ENCODE data around the gene DENND1A. TPM values are rescaled to one million over a fixed set of nuclear protein-coding genes. Genes with fewer than 3 reads are reported as not detected.
"Not testable (repeated sequence)": the region's sequence is repeated elsewhere in the genome, so short reads cannot be mapped to it uniquely, and the experiment has no call there.

DENND1A gene
- total and polyA plus RNA-seq, 4 donors, result 13.4 to 30.5 (median 28.3) TPM

DNA sequence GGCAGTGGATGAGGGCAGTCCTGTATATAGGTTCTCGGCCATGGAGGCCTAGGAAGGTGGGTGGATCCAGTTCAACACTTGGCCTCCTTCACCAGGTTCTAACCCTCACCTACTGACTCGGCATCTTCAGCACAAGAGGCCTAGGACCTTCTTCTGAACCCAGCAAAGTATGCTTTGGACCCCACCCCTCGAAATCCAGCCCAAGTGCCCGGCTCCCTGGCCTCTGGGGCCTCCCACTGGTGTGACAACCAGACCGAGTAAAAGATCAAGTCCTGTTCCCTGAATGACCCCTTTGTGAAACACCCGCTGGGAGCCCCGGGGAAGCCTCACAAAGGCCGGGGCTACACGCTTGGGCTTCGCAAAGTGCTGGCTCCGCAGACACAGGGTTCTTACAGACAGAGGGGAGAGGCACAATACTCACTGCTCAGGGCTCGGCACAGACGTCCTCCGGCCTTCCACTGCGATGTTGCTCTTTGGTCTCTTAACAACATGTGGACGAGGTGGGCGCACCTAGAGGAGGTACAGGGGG is 526.9 kb downstream of the DENND1A start:
- Histone ChIP-seq H3K27me3 (ENCODE audit: control insufficient read depth, insufficient read depth, low read length) (no peaks in the 10 kb centered on the region), H3K36me3 (ENCODE audit: control insufficient read depth, insufficient read depth, low read length) (peaks cover 13% of the 10 kb centered on the region), H3K4me1 (ENCODE audit: control insufficient read depth, insufficient read depth, low read length) (peaks cover 34% of the 10 kb centered on the region), H3K4me3 (ENCODE audit: low read depth, low read length) (no peak overlapping the region), H3K9me3 (ENCODE audit: control insufficient read depth, insufficient read depth, low read length) (no peaks in the 10 kb centered on the region), H3K27ac (ENCODE audit: low read depth, low read length) (no peak overlapping the region)
- WGBS (ENCODE audit: insufficient coverage), result 53% methylated on average over 16 of the region's 17 CpGs
- peak in 1 of 6 donors; percentile 46 for DNase-seq (ENCODE audit: low read depth in 4 of 6, low spot score in 6 of 6)

DNA sequence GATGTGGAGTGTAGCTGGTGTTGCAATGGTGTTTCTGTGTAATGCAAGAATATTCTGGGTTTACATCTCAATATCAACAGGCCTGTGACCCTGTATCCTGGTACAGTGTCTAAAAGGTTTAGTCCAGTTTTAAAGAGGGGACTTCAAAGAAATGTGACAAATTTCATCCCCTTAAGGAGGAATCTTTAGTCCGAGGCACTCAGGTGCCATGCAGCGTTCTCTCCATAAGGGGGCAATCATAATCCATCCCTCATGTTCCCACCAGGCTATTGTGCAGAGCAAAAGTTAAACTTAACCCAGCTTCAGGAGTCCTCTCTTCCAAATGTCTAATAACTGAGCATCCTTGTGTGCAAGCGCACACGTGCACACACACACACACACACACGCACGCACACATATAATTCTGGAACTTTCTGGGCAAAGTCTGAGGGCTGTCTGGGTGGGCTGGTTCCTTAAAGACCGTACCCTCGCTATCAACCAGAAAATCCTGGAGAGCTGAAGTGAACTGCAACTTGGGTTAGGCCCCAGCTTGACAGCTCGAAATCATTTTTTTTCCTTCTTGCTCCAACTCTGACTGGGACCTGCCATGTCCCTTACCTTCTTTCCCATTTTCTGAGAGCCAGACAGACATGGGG is 527.9 kb downstream of the DENND1A start:
- WGBS (ENCODE audit: insufficient coverage), result 41% methylated on average over 9 of the region's 9 CpGs
- H3K27ac ChIP-seq (ENCODE audit: low read depth, low read length), result no peak overlapping the region

DNA sequence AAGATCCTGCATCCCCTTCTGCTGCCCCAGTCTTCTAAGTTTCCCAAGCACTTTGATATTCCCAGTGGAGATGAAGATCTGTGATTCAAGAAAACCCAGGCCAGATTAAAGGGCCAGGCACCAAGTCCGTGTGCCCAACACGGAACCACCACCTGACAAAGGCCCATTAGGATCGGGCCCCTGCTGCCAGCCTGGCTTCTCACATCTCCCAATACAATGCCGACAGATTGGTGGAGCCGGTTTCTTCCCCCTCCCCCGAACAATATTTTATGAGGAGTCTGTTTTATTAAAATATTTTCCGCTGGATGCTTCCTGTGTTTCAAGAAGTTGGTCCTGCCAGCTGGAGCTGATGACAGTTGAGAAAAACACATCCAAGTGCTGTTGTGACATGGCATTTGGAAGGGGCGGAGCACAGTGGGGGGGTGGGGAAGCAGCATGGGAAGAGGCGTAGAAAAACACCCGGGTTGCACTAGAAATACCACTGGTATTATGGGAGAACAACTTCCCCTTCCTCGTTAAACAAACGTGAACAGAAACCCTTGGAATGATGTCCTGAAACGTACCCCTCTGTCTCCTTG is 528.9 kb downstream of the DENND1A start:
- Histone ChIP-seq H3K36me3 (ENCODE audit: control insufficient read depth, insufficient read depth, low read length) (peaks cover 13% of the 10 kb centered on the region), H3K9me3 (ENCODE audit: control insufficient read depth, insufficient read depth, low read length) (no peaks in the 10 kb centered on the region), H3K4me1 (ENCODE audit: control insufficient read depth, insufficient read depth, low read length) (peaks cover 20% of the 10 kb centered on the region), H3K27me3 (ENCODE audit: control insufficient read depth, insufficient read depth, low read length) (no peaks in the 10 kb centered on the region), H3K27ac (ENCODE audit: low read depth, low read length) (no peak overlapping the region), H3K4me3 (ENCODE audit: low read depth, low read length) (no peak overlapping the region)
- DNase-seq (ENCODE audit: low read depth in 4 of 6, low spot score in 6 of 6), result peak in 1 of 6 donors; percentile 77
- 67% methylated on average over 7 of the region's 13 CpGs for WGBS (ENCODE audit: insufficient coverage)

More for the DNA sequence above, 527.9 kb downstream of the DENND1A start:
- Histone ChIP-seq H3K4me1 (ENCODE audit: control insufficient read depth, insufficient read depth, low read length) (peaks cover 23% of the 10 kb centered on the region), H3K4me3 (ENCODE audit: low read depth, low read length) (no peak overlapping the region), H3K27me3 (ENCODE audit: control insufficient read depth, insufficient read depth, low read length) (no peaks in the 10 kb centered on the region), H3K9me3 (ENCODE audit: control insufficient read depth, insufficient read depth, low read length) (no peaks in the 10 kb centered on the region), H3K36me3 (ENCODE audit: control insufficient read depth, insufficient read depth, low read length) (peaks cover 13% of the 10 kb centered on the region)
- peak in 3 of 6 donors; percentile 69 to 90 (median 89) for DNase-seq (ENCODE audit: low read depth in 4 of 6, low spot score in 6 of 6)

DNA sequence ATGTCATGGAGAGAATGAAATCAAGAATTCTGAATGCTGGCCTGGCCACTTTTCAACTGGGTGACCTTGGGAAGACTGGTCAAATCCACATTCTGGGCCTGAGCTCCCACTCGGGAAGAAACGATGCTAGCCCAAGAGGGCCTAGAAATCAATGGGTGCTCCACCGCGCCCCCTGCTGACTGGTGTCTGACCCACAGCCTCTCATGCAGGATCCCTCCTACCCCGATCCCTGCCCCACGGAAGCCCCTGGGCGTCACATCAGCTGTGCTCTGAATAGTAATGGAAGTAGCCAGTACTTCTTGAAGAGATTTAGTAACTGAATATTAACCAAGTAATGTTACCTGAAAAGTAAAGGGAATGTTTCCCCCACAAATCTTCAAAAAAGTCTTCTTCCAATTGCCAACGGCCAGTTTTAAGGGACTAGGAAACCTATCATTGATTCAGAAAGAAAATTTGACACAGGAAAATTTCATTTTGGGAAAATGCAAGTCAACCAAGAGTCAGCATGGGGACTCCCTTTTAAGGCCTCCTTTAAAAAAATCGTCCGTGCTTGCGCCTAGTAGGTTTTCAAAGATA is 530.0 kb downstream of the DENND1A start:
- no peak overlapping the region for H3K4me3 ChIP-seq (ENCODE audit: low read depth, low read length)
- peaks cover 31% of the 10 kb centered on the region for H3K4me1 ChIP-seq (ENCODE audit: control insufficient read depth, insufficient read depth, low read length)
- peaks cover 13% of the 10 kb centered on the region for H3K36me3 ChIP-seq (ENCODE audit: control insufficient read depth, insufficient read depth, low read length)
- DNase-seq (ENCODE audit: low read depth in 4 of 6, low spot score in 6 of 6), result no peak
- WGBS (ENCODE audit: insufficient coverage), result 96% methylated on average over 3 of the region's 11 CpGs
- no peaks in the 10 kb centered on the region for H3K27me3 ChIP-seq (ENCODE audit: control insufficient read depth, insufficient read depth, low read length)
- H3K27ac ChIP-seq (ENCODE audit: low read depth, low read length), result no peak overlapping the region
- no peaks in the 10 kb centered on the region for H3K9me3 ChIP-seq (ENCODE audit: control insufficient read depth, insufficient read depth, low read length)

DNA sequence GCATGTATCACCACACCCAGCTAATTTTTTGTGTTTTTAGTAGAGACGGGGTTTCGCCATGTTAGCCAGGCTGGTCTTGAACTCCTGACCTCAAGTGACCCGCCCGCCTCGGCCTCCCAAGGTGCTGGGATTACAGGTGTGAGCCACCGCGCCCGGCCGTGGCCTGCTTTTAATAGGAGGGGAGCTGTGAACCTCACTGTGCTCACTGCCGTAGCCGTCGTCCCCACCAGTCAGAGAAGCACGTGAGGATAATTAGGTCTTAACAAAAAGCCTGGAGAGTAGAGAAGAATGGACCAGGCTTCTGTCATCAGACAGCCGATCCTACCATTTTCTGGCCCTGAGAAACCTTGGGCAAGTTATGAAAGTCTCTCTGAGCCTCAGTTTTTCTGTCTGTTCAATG is 531.0 kb downstream of the DENND1A start:
- not testable (repeated sequence) for H3K4me3 ChIP-seq (ENCODE audit: low read depth, low read length); H3K9me3 ChIP-seq (ENCODE audit: control insufficient read depth, insufficient read depth, low read length); DNase-seq (ENCODE audit: low read depth in 4 of 6, low spot score in 6 of 6); H3K27ac ChIP-seq (ENCODE audit: low read depth, low read length); H3K27me3 ChIP-seq (ENCODE audit: control insufficient read depth, insufficient read depth, low read length)
- WGBS (ENCODE audit: insufficient coverage), result 90% methylated on average over 12 of the region's 14 CpGs
- peaks cover 13% of the 10 kb centered on the region for H3K36me3 ChIP-seq (ENCODE audit: control insufficient read depth, insufficient read depth, low read length)
- peaks cover 39% of the 10 kb centered on the region for H3K4me1 ChIP-seq (ENCODE audit: control insufficient read depth, insufficient read depth, low read length)

DNA sequence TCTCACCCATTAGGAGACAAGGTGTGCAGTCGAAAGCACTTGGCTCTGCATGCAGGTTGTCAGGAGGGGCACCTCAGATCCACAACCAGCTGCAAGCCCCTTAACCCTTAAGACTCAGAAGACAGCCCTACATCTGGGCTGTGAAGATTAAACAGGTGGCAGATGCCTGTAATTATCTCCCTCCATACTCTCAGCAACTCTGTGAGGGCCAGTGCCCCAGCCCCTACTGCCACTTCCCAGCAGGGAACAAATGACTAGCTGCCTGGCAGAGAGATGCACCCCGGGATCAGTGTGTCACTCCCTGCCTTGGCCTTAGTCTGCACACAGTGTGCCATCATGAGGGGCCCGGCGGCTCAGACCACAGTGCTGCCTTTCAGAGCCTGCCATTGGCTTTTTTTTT is 532.0 kb downstream of the DENND1A start:
- DNase-seq (ENCODE audit: low read depth in 4 of 6, low spot score in 6 of 6), result no peak
- 38% methylated on average over 3 of the region's 4 CpGs for WGBS (ENCODE audit: insufficient coverage)
- H3K27ac ChIP-seq (ENCODE audit: low read depth, low read length), result no peak overlapping the region
- H3K4me1 ChIP-seq (ENCODE audit: control insufficient read depth, insufficient read depth, low read length), result peaks cover 33% of the 10 kb centered on the region
- H3K9me3 ChIP-seq (ENCODE audit: control insufficient read depth, insufficient read depth, low read length), result no peaks in the 10 kb centered on the region
- peaks cover 10% of the 10 kb centered on the region for H3K36me3 ChIP-seq (ENCODE audit: control insufficient read depth, insufficient read depth, low read length)
- no peaks in the 10 kb centered on the region for H3K27me3 ChIP-seq (ENCODE audit: control insufficient read depth, insufficient read depth, low read length)
- H3K4me3 ChIP-seq (ENCODE audit: low read depth, low read length), result no peak overlapping the region

DNA sequence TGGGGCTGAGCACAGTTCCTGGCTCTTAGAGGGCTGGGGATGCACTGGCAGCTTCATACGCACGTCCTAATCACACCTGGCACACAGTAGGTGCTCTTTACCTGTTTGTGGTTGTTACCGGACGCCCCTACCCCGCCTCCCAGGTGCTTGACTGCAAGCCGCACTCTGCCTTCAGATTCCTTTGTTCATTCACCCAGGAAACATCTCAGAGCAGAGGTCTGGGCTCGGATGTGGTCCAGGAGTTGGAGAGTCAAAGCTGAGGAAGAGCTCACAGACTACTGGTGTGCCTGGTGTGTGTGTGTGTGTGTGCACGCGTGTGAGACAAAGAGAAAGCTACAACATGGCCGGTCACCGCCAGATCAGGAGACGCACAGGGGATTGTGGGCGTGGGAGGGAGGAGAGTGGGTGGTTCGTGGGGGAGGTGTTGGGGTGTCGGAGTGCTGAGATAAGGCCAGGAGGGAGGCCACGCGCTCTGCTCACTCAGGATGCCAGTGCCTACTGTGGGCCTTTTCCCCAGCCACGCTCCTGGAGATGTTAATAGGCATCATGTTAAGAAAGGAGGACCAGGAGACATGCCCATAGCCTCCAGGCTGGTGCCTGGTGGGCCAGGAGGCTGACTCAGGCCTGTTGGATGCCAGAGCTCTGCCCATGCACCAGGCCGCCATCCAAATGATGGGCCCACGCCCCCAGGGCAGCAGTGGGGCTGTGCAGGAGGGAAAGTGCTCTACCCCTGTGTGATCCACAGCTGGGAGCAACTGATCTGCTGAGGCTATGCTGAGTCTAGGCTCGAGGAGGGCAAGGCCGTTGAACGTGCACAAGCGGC is 534.0 kb downstream of the DENND1A start:
- Histone ChIP-seq H3K27me3 (ENCODE audit: control insufficient read depth, insufficient read depth, low read length) (no peaks in the 10 kb centered on the region), H3K4me3 (ENCODE audit: low read depth, low read length) (no peak overlapping the region), H3K4me1 (ENCODE audit: control insufficient read depth, insufficient read depth, low read length) (peaks cover 23% of the 10 kb centered on the region), H3K9me3 (ENCODE audit: control insufficient read depth, insufficient read depth, low read length) (no peaks in the 10 kb centered on the region), H3K36me3 (ENCODE audit: control insufficient read depth, insufficient read depth, low read length) (peaks cover 10% of the 10 kb centered on the region), H3K27ac (ENCODE audit: low read depth, low read length) (peak overlapping the region; percentile 22)
- WGBS (ENCODE audit: insufficient coverage), result 85% methylated on average over 20 of the region's 24 CpGs
- DNase-seq (ENCODE audit: low read depth in 4 of 6, low spot score in 6 of 6), result no peak

DNA sequence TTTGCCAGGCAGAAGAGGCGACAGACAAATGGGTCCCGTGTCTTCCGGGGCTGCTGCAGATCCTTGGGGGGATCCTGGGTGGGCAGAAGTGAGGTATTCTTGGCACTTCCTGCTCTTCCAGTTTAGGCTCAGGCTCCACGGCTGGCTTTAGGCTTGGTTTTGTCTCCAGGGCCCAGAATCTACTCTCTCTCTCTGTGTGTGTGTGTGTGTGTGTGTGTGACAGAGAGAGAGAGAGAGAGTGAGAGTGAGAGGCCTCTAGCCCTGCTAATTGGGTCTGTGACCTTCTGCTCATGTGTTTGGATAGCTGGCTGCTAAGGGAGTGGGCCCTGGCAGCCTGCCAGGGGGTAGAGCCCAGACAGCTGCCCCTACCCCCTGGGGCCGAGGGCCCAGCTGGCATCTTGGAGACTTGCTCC is 534.6 kb downstream of the DENND1A start:
- Histone ChIP-seq H3K27me3 (ENCODE audit: control insufficient read depth, insufficient read depth, low read length) (no peaks in the 10 kb centered on the region), H3K36me3 (ENCODE audit: control insufficient read depth, insufficient read depth, low read length) (peaks cover 11% of the 10 kb centered on the region), H3K4me1 (ENCODE audit: control insufficient read depth, insufficient read depth, low read length) (peaks cover 23% of the 10 kb centered on the region), H3K4me3 (ENCODE audit: low read depth, low read length) (no peak overlapping the region), H3K27ac (ENCODE audit: low read depth, low read length) (peak overlapping the region; percentile 22), H3K9me3 (ENCODE audit: control insufficient read depth, insufficient read depth, low read length) (no peaks in the 10 kb centered on the region)
- peak in 2 of 6 donors; percentile 65 to 80 for DNase-seq (ENCODE audit: low read depth in 4 of 6, low spot score in 6 of 6)
- WGBS (ENCODE audit: insufficient coverage), result 32% methylated on average over 5 of the region's 5 CpGs

Measured in spinal cord (tissue), 10 donors.